B cell (primary cell): ENCODE results near the gene SUSD4. TPM values are rescaled to one million over a fixed set of nuclear protein-coding genes. Genes with fewer than 3 reads are reported as not detected.

Source experiments
- ATAC-seq: fragments of 200-7000 bp; cut with Tn5 transposase; one replicate; pipeline ENCODE4 v1.10.0; 2021; ENCODE audit warnings: low read depth, mild to moderate bottlenecking, moderate number of reproducible peaks, moderate library complexity
- CTCF ChIA-PET: fragments of 350-600 bp; sonication (Branson Sonifier 250); formaldehyde crosslinking; loops from one replicate; lab custom pipeline; 2021; ENCODE audit warnings: antibody characterized with exemption, inconsistent platforms; lab: Charles Lee
- POLR2A ChIA-PET: fragments of 350-600 bp; sonication (Branson Sonifier 250); formaldehyde crosslinking; loops from one replicate; lab custom pipeline; 2021; ENCODE audit warnings: antibody characterized with exemption; lab: Charles Lee
- DNase-seq: peaks from one replicate; pipeline ENCODE4 v3.0.0; 2013
- H2AFZ ChIP-seq: 2 replicates; pipeline ENCODE4 v1.6.1; 2012; ENCODE audit warnings: mild to moderate bottlenecking, low read depth, low read length; ENCODE audit not compliant: insufficient read depth, poor library complexity, severe bottlenecking
- H3K27ac ChIP-seq, 2 donors: 1 replicate in 1 of 2; 2 replicates in 1 of 2; pipeline ENCODE4 v1.5.1; 2012 to 2013; ENCODE audit warnings: low read length in 2 of 2, mild to moderate bottlenecking in 2 of 2, moderate library complexity in 1 of 2
- H3K27me3 ChIP-seq, 4 experiments: fragments of 200-600 bp in 1 of 4; sonication (generic) in 1 of 4; replicated peaks in 1 of 4; 1 replicate in 2 of 4; 2 replicates in 2 of 4; pipeline versions ENCODE4 v1.6.1 to v1.7.0; 2013 to 2016; ENCODE audit warnings: low read length in 3 of 4, mild to moderate bottlenecking in 2 of 4, mixed read lengths in 1 of 4, moderate library complexity in 1 of 4; ENCODE audit not compliant: insufficient read depth in 4 of 4, control insufficient read depth in 3 of 4; ENCODE audit errors: control extremely low read depth in 1 of 4
- H3K36me3 ChIP-seq, 2 experiments: replicated peaks in 1 of 2; 1 replicate in 1 of 2; 2 replicates in 1 of 2; pipeline versions ENCODE4 v1.6.1 to v1.7.1; 2013; ENCODE audit warnings: low read length in 1 of 2; ENCODE audit not compliant: insufficient read depth in 2 of 2, control insufficient read depth in 1 of 2; ENCODE audit errors: control extremely low read depth in 1 of 2, extremely low read depth in 1 of 2
- H3K4me1 ChIP-seq, 2 donors: fragments of 200-600 bp in 1 of 2; sonication (generic) in 1 of 2; 1 replicate in 1 of 2; 2 replicates in 1 of 2; pipeline versions ENCODE4 v1.5.1 to v1.6.1; 2013 to 2017; ENCODE audit warnings: low read length in 2 of 2; ENCODE audit not compliant: control insufficient read depth in 2 of 2, insufficient read depth in 2 of 2
- H3K4me2 ChIP-seq: replicated peaks from 2 replicates; pipeline ENCODE3; 2012; ENCODE audit warnings: mild to moderate bottlenecking, low read depth, low read length; ENCODE audit not compliant: poor library complexity, severe bottlenecking
- H3K4me3 ChIP-seq, 5 experiments: fragments of 200-600 bp in 1 of 5; sonication (generic) in 1 of 5; 1 replicate in 3 of 5; 2 replicates in 2 of 5; pipeline versions ENCODE4 v1.5.1 to v1.7.0; 2011 to 2016; ENCODE audit warnings: low read length in 4 of 5, mild to moderate bottlenecking in 4 of 5, low read depth in 2 of 5, control low read depth in 1 of 5, moderate library complexity in 1 of 5; ENCODE audit not compliant: insufficient read depth in 1 of 5; ENCODE audit errors: control extremely low read depth in 1 of 5, extremely low read depth in 1 of 5
- H3K79me2 ChIP-seq: fragments of 200-600 bp; sonication (generic); one replicate; pipeline ENCODE4 v1.6.0; 2016; ENCODE audit warnings: low read length; ENCODE audit not compliant: control insufficient read depth, insufficient read depth
- H3K9ac ChIP-seq: fragments of 200-600 bp; sonication (generic); 2 replicates; pipeline ENCODE4 v1.6.1; 2017; ENCODE audit warnings: mild to moderate bottlenecking, low read length, moderate library complexity
- H3K9me3 ChIP-seq, 3 donors: one replicate each; pipeline versions ENCODE4 v1.6.1 to v1.7.1; 2013; ENCODE audit warnings: low read length in 2 of 3; ENCODE audit not compliant: control insufficient read depth in 2 of 3, insufficient read depth in 1 of 3; ENCODE audit errors: control extremely low read depth in 1 of 3
- H4K20me1 ChIP-seq: 2 replicates; pipeline ENCODE4 v1.6.0; 2012; ENCODE audit warnings: mild to moderate bottlenecking, low read length; ENCODE audit not compliant: insufficient read depth, control insufficient read depth, poor library complexity, severe bottlenecking
- H3K27ac Mint-ChIP-seq: one replicate; pipeline ENCODE4 v1.8.0; 2021; ENCODE audit warnings: mixed read lengths
- H3K27me3 Mint-ChIP-seq: one replicate; pipeline ENCODE4 v1.8.0; 2021; ENCODE audit warnings: mixed read lengths
- H3K4me1 Mint-ChIP-seq: one replicate; pipeline ENCODE4 v1.8.0; 2021; ENCODE audit warnings: mixed read lengths
- H3K4me3 Mint-ChIP-seq: one replicate; pipeline ENCODE4 v1.8.0; 2021; ENCODE audit warnings: mixed read lengths
- H3K9me3 Mint-ChIP-seq: one replicate; pipeline ENCODE4 v1.8.0; 2022; ENCODE audit warnings: mixed read lengths; ENCODE audit not compliant: insufficient read depth
- EZH2 ChIP-seq: IDR thresholded peaks from 2 replicates; pipeline ENCODE4 v1.6.1; 2012; ENCODE audit warnings: borderline replicate concordance, low read depth, mild to moderate bottlenecking, moderate library complexity, low read length; ENCODE audit not compliant: insufficient read depth, poor library complexity, severe bottlenecking
- WGBS: methylation state at CpG from one replicate; pipeline ENCODE4 v1.1.5; 2013; ENCODE audit warnings: missing lambda C conversion rate; ENCODE audit not compliant: insufficient coverage; 5-methylcytosine and 5-hydroxymethylcytosine counted together
- intact Hi-C: fragments of 100-400 bp; cut with micrococcal nuclease; formaldehyde crosslinking; loops from one replicate; pipeline ENCODE4 v1.10.0; 2022
- polyA plus RNA-seq: library from polyadenylated mRNA; depleted of rRNA; stranded (reverse); fragments of >200 nt; gene quantifications from 2 replicates; pipeline ENCODE4 v1.2.3, GENCODE V29; 2012
- total RNA-seq, 2 donors: library from RNA; stranded (reverse); fragments of 120-200 nt in 1 of 2; gene quantifications; 1 replicate in 1 of 2; 2 replicates in 1 of 2; pipeline versions ENCODE4 v1.2.3 to v1.2.4, GENCODE V29; 2013 to 2022
- TF ChIP-seq, protein P1 (sequence below): fragments of 200-600 bp; IDR thresholded peaks from one replicate; pipeline ENCODE4 v1.8.0; 2022; ENCODE audit warnings: antibody characterized with exemption, mild to moderate bottlenecking

The SUSD4 gene
- total and polyA plus RNA-seq, 2 donors (not counting 1 experiment from before 2014, with no cell fraction given): 0.13 TPM; not detected in 1

DNA sequence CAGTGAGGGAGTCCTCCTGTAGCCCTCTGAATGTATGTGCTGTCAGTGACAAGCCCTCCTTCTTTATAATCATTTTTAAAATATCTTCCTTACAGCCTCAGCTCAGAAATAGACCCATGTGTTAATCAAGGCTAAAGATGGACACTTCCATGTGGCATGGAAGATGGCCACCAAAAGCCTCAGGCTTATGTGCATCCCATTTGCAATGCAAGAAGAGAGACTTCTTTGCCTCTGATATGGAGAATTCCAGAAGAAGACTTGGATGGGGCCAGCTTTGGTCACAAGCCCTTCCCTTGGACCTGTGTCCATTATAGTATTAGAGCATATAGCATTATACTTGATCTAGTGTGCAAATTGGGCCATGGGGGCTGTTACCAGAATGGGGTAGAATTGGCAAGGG, 47.7 kb upstream of the SUSD4 start:
- Histone ChIP-seq H3K4me2 (no peak overlapping the region), H4K20me1 (no peaks in the 10 kb centered on the region), H2AFZ (no peak overlapping the region), H3K9me3 (no peaks in the 10 kb centered on the region), H3K27ac (no peak overlapping the region), H3K36me3 (no peaks in the 10 kb centered on the region), H3K9ac (no peak overlapping the region), H3K79me2 (no peaks in the 10 kb centered on the region), H3K4me3 (no peak overlapping the region), H3K4me1 (no peaks in the 10 kb centered on the region), H3K27me3 (peaks cover 0 to 2% (median 0%) of the 10 kb centered on the region in 4 experiments)
- POLR2A ChIA-PET: no interaction called here
- Mint-ChIP-seq H3K4me1 (no peaks in the 10 kb centered on the region), H3K27ac (no peak overlapping the region), H3K27me3 (peaks cover 12% of the 10 kb centered on the region), H3K9me3 (no peaks in the 10 kb centered on the region), H3K4me3 (no peak overlapping the region)
- intact Hi-C loops: no loop called here
- CTCF ChIA-PET: no interaction called here
- TF ChIP-seq, protein P1, sequence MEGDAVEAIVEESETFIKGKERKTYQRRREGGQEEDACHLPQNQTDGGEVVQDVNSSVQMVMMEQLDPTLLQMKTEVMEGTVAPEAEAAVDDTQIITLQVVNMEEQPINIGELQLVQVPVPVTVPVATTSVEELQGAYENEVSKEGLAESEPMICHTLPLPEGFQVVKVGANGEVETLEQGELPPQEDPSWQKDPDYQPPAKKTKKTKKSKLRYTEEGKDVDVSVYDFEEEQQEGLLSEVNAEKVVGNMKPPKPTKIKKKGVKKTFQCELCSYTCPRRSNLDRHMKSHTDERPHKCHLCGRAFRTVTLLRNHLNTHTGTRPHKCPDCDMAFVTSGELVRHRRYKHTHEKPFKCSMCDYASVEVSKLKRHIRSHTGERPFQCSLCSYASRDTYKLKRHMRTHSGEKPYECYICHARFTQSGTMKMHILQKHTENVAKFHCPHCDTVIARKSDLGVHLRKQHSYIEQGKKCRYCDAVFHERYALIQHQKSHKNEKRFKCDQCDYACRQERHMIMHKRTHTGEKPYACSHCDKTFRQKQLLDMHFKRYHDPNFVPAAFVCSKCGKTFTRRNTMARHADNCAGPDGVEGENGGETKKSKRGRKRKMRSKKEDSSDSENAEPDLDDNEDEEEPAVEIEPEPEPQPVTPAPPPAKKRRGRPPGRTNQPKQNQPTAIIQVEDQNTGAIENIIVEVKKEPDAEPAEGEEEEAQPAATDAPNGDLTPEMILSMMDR: no peak
- no peak for TF ChIP-seq EZH2
- ATAC-seq (no peak), DNase-seq (no peak)

DNA sequence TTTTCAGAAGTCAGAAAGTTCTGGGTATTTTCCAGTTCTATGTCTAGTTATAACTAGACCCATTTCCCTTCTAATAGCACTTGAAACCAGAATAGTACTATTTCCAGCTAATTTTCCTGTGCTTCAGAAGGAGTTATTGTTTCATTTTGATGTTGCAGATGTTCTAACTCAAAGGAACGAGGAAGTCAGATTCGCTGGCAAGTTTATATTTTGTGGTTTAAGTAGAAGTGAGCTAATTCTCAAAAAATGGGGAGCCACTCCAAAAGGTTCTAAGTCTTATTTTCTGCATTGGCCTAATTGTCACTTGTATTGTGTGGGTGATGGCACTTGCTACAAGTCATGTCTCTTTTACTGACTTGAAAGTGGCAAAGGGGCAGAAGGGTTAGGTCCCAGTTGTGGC, 47.3 kb upstream of the SUSD4 start:
- ATAC-seq (no peak), DNase-seq (no peak)
- Histone ChIP-seq H3K36me3 (no peaks in the 10 kb centered on the region), H3K9ac (no peak overlapping the region), H3K79me2 (no peaks in the 10 kb centered on the region), H3K4me3 (no peak overlapping the region), H4K20me1 (no peaks in the 10 kb centered on the region), H3K27ac (no peak overlapping the region), H3K27me3 (peaks cover 0 to 2% (median 0%) of the 10 kb centered on the region in 4 experiments), H3K9me3 (no peaks in the 10 kb centered on the region), H3K4me2 (no peak overlapping the region), H3K4me1 (no peaks in the 10 kb centered on the region), H2AFZ (no peak overlapping the region)
- TF ChIP-seq EZH2: no peak
- TF ChIP-seq, protein P1: no peak
- H3K9me3 Mint-ChIP-seq: no peaks in the 10 kb centered on the region
- ChIA-PET POLR2A (no interaction called here), CTCF (no interaction called here)
- no peaks in the 10 kb centered on the region for H3K4me1 Mint-ChIP-seq
- no peak overlapping the region for H3K4me3 Mint-ChIP-seq
- no peak overlapping the region for H3K27ac Mint-ChIP-seq
- WGBS: 52% methylated on average over 2 of the region's 2 CpGs
- intact Hi-C loops: no loop called here
- peaks cover 16% of the 10 kb centered on the region for H3K27me3 Mint-ChIP-seq
